ENCODE results near the gene EPHA6.

EPHA6 gene

DNA sequence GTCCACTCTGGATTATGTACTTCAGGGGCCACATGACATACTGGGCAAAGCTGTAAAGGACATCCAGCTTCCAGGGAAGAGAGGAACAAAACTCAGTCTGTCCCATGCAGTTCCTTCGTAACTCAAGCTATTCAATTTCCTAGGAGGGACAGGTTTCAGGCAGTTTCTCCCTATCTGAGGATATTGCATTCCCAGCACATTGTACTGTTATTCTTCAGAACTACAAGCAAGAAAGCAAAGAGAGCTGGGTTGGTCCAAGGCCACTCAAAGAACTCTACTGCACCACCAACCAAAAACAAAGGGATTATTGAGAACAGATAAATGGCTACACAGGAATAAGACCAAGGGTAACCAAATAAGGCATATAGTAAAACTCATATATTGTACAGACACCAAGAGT is 832.5 kb downstream of the EPHA6 start:
- no peak for DNase-seq (ENCODE audit: low spot score)

- no peak for DNase-seq (ENCODE audit: low spot score)
Measured at GRCh38 chr3:97647441-97647982, 833.1 kb downstream of the EPHA6 start.

DNA sequence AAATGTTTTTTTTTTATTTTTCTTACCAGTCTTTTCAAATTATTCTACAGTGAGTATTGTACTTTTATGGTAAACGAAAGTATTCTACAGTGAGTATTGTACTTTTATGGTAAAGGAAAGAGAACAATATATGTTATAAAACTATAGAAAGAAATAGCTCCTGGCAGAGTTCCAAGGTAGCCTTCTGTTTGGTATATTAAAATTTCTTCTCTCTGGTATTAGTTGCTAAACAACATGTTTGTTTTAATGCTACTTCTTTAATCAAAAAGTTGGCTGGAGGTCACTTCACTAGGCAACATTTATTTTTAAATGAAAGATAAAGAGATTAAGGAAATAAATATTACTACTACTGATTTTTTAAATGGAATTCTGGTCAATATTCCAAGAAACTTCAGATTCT is 841.6 kb downstream of the EPHA6 start:
- DNase-seq (ENCODE audit: low spot score), result no peak

DNA sequence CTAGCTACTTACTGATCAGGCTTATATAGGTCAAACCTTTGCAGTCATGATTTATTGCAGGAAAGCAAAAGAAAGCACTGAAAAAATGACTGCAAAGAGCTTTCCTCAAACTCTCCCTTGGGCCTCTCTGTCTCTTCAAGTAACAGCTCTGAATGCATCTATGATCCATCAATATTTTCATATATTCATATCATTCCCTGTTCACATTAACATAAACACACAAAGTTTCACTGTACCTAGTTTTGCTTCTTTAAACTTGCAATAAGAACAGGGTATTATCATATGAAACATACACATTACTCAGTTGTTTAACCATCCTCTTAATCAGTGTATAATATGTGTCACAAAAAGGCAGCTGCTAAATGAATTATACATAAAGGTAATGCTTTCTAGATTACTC is 842.2 kb downstream of the EPHA6 start:
- DNase-seq (ENCODE audit: low spot score), result no peak

DNA sequence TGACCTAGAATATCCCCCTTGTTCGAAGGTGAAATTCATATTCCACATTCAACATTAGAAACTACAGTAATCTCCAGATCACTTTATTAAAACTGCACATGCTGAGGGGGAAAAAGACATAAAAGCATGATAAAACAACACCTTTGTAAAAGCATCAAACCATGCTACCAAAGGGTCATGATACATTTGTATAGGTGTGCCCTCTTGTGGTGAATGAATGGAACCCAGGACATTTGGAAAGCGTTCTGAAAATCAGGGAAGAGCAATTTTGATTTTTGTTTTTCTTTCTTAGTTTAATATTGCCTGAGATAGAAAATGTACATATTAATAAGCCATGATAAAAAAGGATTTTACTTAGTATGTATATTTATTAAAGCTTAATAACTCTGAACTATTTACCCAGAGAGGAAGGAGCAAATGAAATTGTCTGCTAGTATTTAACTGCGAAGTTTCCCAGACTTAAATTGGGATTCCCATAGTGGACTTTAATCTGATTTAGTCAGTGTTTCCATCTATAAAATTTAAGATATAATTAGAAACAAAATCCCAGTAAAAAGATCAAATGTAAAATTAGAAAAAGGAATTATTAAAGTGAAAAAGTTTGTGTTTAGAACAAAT is 844.4 kb downstream of the EPHA6 start:
- DNase-seq (ENCODE audit: low spot score), result peak; percentile 1

GRCh38 chr3:97662264-97662663 is 847.9 kb downstream of the EPHA6 start:
- no peak for DNase-seq (ENCODE audit: low spot score)

DNA sequence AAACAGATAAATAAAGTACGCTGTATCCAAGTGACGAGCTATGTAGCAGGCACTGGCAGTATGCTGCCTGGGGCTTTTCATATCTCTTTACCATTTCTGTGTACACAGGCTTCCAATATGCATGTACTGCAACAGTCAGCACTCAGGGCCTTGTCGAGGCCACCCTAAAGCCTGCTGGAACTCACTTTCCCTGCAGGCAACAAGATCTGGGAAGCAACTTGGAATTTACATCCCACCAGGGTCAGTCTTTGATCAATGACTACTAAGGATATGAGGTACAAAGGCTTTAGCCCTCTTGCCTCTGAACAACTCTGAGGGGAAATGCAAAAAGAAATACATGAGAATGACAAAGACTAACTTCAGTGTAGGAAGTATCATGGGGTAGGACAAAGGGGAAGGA is 848.4 kb downstream of the EPHA6 start:
- DNase-seq (ENCODE audit: low spot score), result no peak

GRCh38 chr3:97665896-97666295 is 851.5 kb downstream of the EPHA6 start:
- DNase-seq (ENCODE audit: low spot score), result no peak

- DNase-seq (ENCODE audit: low spot score), result no peak
Measured at GRCh38 chr3:97670952-97671351, 856.6 kb downstream of the EPHA6 start.

GRCh38 chr3:97673357-97673997 is 859.1 kb downstream of the EPHA6 start:
- no peak for DNase-seq (ENCODE audit: low spot score)

DNA sequence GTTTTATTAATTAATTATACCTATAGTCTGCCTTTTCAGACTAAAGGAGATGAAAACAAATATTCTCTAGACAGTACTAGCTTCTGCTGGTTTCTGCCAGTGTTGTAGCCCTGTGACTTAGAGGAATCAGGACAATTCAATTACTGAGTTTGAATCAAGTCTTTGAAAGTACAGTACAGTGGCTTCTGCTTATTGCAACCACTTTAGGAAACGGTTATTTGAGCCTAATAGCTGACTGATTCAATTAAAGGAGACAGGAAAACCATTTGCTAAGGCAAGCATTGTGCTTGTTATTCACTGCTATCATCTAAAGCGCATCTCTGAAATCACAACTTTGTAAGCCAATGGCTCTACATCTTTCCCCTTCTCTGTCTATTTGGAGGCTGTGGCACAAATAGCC is 860.1 kb downstream of the EPHA6 start:
- DNase-seq (ENCODE audit: low spot score), result no peak

DNA sequence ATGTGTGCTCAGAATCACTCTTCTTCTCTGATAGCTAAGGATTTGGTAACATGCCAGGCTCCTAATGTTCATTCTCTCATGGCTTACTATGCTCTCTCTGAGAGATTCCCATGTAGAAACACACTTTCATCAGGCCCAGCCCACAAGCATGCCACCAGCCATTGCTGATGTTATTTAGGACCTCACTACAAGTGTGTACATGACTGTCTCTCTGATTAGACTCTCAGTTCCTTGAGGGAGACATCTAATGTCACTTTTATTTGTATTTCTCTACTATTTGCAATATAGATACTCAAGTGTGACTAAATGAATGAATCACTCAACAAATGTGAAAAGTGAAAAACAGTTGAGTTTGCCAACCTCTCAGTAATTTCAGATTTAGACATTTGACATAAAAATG is 865.8 kb downstream of the EPHA6 start:
- DNase-seq (ENCODE audit: low spot score), result no peak

DNA sequence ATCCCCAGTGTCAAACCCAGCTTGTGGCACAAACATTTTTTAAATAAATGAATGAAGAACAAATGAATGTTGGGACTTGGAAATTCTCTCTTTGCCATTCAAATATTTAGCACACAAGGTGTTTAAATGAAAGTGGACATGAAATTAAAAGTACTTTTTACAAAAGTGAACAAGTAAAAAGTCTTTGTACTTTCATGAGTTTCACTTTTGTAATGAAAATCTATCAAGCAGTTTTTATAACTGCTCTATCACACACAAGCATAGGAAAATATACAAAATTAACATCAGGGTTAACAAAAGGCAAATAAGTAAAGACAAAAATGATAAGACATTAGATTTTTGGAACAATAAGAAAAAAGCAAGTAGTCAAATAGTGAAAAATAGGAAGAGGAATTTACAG is 866.3 kb downstream of the EPHA6 start:
- no peak for DNase-seq (ENCODE audit: low spot score)

- DNase-seq (ENCODE audit: low spot score), result no peak
Measured at GRCh38 chr3:97684490-97684889, 870.1 kb downstream of the EPHA6 start.

DNA sequence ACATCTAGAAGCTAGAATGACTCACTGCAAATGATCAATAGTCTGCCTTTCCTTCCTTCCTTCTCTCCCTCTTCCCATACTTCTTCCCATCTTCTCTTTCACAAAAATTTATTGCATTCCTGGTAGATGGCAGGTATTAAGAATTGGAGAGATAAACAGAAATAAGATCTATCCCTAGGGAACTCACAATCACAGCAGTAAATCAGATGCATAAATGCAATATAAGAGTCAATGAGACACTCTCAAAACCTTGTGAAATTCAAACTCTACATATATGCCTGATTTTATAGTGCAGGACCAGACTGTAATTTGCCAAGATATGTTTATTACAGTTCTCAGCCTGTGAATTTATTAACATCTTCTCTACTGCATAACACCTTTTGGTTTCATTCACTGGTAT is 871.9 kb downstream of the EPHA6 start:
- no peak for DNase-seq (ENCODE audit: low spot score)

DNA sequence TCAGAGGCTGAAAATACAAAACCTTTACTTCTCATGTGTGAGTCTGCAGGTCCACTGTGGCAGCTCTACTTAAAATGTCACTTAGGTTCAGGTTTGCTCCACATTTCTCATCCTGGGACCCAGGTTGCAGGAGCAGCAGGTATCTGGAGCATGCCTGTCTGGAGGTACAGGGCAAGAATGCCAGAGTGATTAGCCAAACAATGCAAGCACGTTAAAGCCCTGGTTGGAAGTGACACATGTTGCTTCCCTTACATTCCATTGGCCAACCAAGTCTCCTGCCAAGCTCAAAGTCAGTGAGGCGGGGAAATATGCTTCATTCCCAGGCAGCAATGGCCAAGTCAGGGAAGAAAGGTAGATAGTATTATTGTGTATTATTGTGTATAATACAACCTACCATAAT is 873.3 kb downstream of the EPHA6 start:
- DNase-seq (ENCODE audit: low spot score), result no peak

DNA sequence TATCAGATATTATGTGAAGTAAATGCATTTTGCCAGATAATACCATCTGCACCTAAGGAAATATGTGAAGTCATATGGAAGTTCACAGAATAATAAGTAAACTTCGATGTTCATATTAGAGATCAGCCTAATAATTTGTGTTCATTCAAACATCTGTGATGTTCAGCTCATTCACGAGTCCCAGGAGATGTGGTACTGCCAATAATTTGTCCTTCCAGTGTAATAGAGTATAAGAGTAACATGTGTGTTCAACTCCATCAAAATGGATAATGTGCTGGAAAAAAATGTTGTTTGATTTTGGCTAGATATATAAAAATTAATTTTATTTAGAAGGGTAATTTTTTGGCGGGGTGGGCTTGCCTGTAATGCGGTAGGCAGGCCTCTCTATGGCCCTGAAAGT is 874.7 kb downstream of the EPHA6 start:
- no peak for DNase-seq (ENCODE audit: low spot score)

GRCh38 chr3:97689962-97690361 is 875.6 kb downstream of the EPHA6 start:
- no peak for DNase-seq (ENCODE audit: low spot score)

DNA sequence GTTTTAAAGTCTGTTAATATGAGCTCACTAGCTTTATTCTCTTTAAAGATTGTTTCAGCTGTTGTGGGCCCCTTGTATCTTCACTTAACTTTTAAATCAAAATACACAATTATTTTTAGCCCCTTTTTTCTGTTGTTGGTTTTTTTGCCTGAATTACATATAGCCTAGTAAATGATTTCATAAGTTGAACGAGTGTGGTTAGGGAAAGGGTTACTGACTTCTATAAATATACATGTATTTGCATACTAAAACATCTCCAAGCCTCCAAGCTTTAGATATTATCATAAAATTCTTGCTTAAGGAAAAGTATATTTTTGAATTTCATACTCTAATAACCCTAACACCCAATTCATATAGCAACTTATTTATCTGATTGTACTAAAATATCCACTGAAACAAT is 877.0 kb downstream of the EPHA6 start:
- DNase-seq (ENCODE audit: low spot score), result no peak

DNA sequence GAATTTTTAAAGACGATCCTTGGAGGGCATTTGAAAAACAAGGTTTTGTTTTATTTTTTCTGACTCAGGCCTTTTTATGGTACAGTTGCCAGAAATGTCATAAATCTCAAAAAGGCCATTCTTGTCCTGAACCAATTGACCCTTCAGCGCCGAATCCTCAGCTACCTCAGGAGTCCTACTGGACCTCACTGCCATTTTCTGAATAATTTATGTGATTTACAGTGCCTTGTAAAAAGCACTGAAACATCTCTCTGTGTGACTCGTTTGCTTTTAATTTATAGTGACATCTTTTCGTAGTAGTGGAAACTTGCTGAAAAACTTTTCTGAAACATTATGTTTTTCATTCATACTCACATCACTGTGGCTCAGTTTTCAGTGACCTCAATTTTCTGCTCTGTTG is 878.0 kb downstream of the EPHA6 start:
- DNase-seq (ENCODE audit: low spot score), result no peak

GRCh38 chr3:97692831-97693230 is 878.4 kb downstream of the EPHA6 start:
- DNase-seq (ENCODE audit: low spot score), result no peak

- no peak for DNase-seq (ENCODE audit: low spot score)
Measured at GRCh38 chr3:97694876-97695275, 880.5 kb downstream of the EPHA6 start.

GRCh38 chr3:97698691-97699090 is 884.3 kb downstream of the EPHA6 start:
- no peak for DNase-seq (ENCODE audit: low spot score)

- DNase-seq (ENCODE audit: low spot score), result no peak
Measured at GRCh38 chr3:97699889-97700288, 885.5 kb downstream of the EPHA6 start.

Data from AG08396 (cell line).